ENCODE measurements around the gene LRRC61.
"Not testable (repeated sequence)": the region's sequence is repeated elsewhere in the genome, so short reads cannot be mapped to it uniquely, and the experiment has no call there.

Gene LRRC61

GRCh38 chr7:150307129-150307528 lies 16.0 kb upstream of the LRRC61 start:
- DNase-seq (ENCODE audit: low read depth in 2 of 2), result no peak

- no peak for DNase-seq (ENCODE audit: low read depth in 2 of 2)
Observed at GRCh38 chr7:150307904-150308303, 15.3 kb upstream of the LRRC61 start.

- no peak for DNase-seq (ENCODE audit: low read depth in 2 of 2)
Observed at GRCh38 chr7:150308575-150308974, 14.6 kb upstream of the LRRC61 start.

GRCh38 chr7:150311146-150311545 lies 12.0 kb upstream of the LRRC61 start:
- DNase-seq (ENCODE audit: low read depth in 2 of 2), result no peak

GRCh38 chr7:150311711-150312110 lies 11.4 kb upstream of the LRRC61 start:
- no peak for DNase-seq (ENCODE audit: low read depth in 2 of 2)

GRCh38 chr7:150312649-150313366 lies 10.3 kb upstream of the LRRC61 start:
- DNase-seq (ENCODE audit: low read depth in 2 of 2), result not testable (repeated sequence)

GRCh38 chr7:150313367-150313809 lies 9.8 kb upstream of the LRRC61 start:
- no peak for DNase-seq (ENCODE audit: low read depth in 2 of 2)

GRCh38 chr7:150313870-150314269 lies 9.3 kb upstream of the LRRC61 start:
- no peak for DNase-seq (ENCODE audit: low read depth in 2 of 2)

GRCh38 chr7:150314639-150315239 lies 8.4 kb upstream of the LRRC61 start:
- no peak for DNase-seq (ENCODE audit: low read depth in 2 of 2)

GRCh38 chr7:150316987-150317386 lies 6.2 kb upstream of the LRRC61 start:
- not testable (repeated sequence) for DNase-seq (ENCODE audit: low read depth in 2 of 2)

GRCh38 chr7:150317748-150318444 lies 5.3 kb upstream of the LRRC61 start:
- no peak for DNase-seq (ENCODE audit: low read depth in 2 of 2)

GRCh38 chr7:150321788-150322113 lies 1.4 kb upstream of the LRRC61 start:
- DNase-seq (ENCODE audit: low read depth in 2 of 2), result no peak

GRCh38 chr7:150322114-150322832 lies 882 bp upstream of the LRRC61 start:
- DNase-seq (ENCODE audit: low read depth in 2 of 2), result peak in 1 of 2 donors; percentile 23

- no peak for DNase-seq (ENCODE audit: low read depth in 2 of 2)
Observed at GRCh38 chr7:150323682-150324372, 672 bp downstream of the LRRC61 start.

- DNase-seq (ENCODE audit: low read depth in 2 of 2), result no peak
Observed at GRCh38 chr7:150324373-150324961, 1.3 kb downstream of the LRRC61 start.

GRCh38 chr7:150325110-150325611 lies 2.0 kb downstream of the LRRC61 start:
- no peak for DNase-seq (ENCODE audit: low read depth in 2 of 2)

GRCh38 chr7:150325901-150326300 lies 2.7 kb downstream of the LRRC61 start:
- no peak for DNase-seq (ENCODE audit: low read depth in 2 of 2)

GRCh38 chr7:150326657-150327268 lies 3.6 kb downstream of the LRRC61 start:
- no peak for DNase-seq (ENCODE audit: low read depth in 2 of 2)

GRCh38 chr7:150327308-150327707 lies 4.2 kb downstream of the LRRC61 start:
- no peak for DNase-seq (ENCODE audit: low read depth in 2 of 2)

- no peak for DNase-seq (ENCODE audit: low read depth in 2 of 2)
Observed at GRCh38 chr7:150329331-150330120, 6.4 kb downstream of the LRRC61 start.

Measured in stimulated activated CD8-positive, alpha-beta memory T cell treated with anti-CD3 and anti-CD28 coated beads, Interleukin-7, amount 100 ng/mL, for 1 hour (primary cell).